Fibroblast of skin of right quadriceps (primary cell): ENCODE data around the gene FRMPD2.
A peak's percentile ranks its signal among the peaks of the same experiment; 100 is the strongest.

Source experiments
- DNase-seq: peaks from one replicate; pipeline ENCODE4 v3.0.0-alpha.2; 2013

Gene FRMPD2

GRCh38 chr10:48274636-48275035, at the start of gene FRMPD2:
Gene FRMPD2 (minus strand): TSS chr10:48274696. CDS start chr10:48274567, 129 bp downstream.
- DNase-seq, result no peak

GRCh38 chr10:48322017-48322416, 47.5 kb upstream of the FRMPD2 start:
- DNase-seq, result no peak

GRCh38 chr10:48317321-48317990, 43.0 kb upstream of the FRMPD2 start:
- DNase-seq, result no peak

GRCh38 chr10:48316236-48316635, 41.7 kb upstream of the FRMPD2 start:
- DNase-seq, result no peak

- DNase-seq, result no peak
These were observed 39.6 kb upstream of the FRMPD2 start for GRCh38 chr10:48314107-48314506.

GRCh38 chr10:48309711-48310226, 35.3 kb upstream of the FRMPD2 start:
- DNase-seq, result peak; percentile 62

- no peak for DNase-seq
These were observed 33.2 kb upstream of the FRMPD2 start for GRCh38 chr10:48307711-48308018.

GRCh38 chr10:48306870-48307710, 32.6 kb upstream of the FRMPD2 start:
- peak; percentile 47 for DNase-seq

GRCh38 chr10:48306265-48306869, 31.9 kb upstream of the FRMPD2 start, which contains the start of gene MAPK8:
Gene MAPK8 (plus strand): TSS chr10:48306677. CDS start chr10:48401661, 94,984 bp downstream.
- DNase-seq, result peak; percentile 87

GRCh38 chr10:48305905-48306264, 31.4 kb upstream of the FRMPD2 start:
- DNase-seq, result no peak

GRCh38 chr10:48302515-48303476, 28.3 kb upstream of the FRMPD2 start:
- no peak for DNase-seq

GRCh38 chr10:48300556-48300955, 26.1 kb upstream of the FRMPD2 start:
- DNase-seq, result no peak

GRCh38 chr10:48299692-48300091, 25.2 kb upstream of the FRMPD2 start:
- DNase-seq, result no peak

- DNase-seq, result no peak
These were observed 24.6 kb upstream of the FRMPD2 start for GRCh38 chr10:48299066-48299465.

GRCh38 chr10:48296576-48297098, 22.1 kb upstream of the FRMPD2 start:
- DNase-seq, result no peak

- DNase-seq, result no peak
These were observed 19.9 kb upstream of the FRMPD2 start for GRCh38 chr10:48294431-48294830.

- no peak for DNase-seq
These were observed 18.1 kb upstream of the FRMPD2 start for GRCh38 chr10:48292616-48293015.

- DNase-seq, result no peak
These were observed 16.7 kb upstream of the FRMPD2 start for GRCh38 chr10:48291190-48291589.

- no peak for DNase-seq
These were observed 15.8 kb upstream of the FRMPD2 start for GRCh38 chr10:48290286-48290685.

GRCh38 chr10:48289501-48290238, 15.2 kb upstream of the FRMPD2 start:
- DNase-seq, result peak; percentile 39

- no peak for DNase-seq
These were observed 14.2 kb upstream of the FRMPD2 start for GRCh38 chr10:48288661-48289060.
